Small intestine (tissue), 7 donors: ENCODE data around the gene DDT. TPM values are rescaled to one million over a fixed set of nuclear protein-coding genes. Genes with fewer than 3 reads are reported as not detected.

Experiments used
- DNase-seq, 2 donors: peaks; one replicate each; pipeline versions ENCODE4 v3.0.0 to v3.0.0-alpha.2; 2013
- FAIRE-seq: peaks from 2 replicates; lab custom pipeline; 2012; peaks lifted over from hg19 to GRCh38; lab: Jason Lieb, UNC
- H3K27ac ChIP-seq, 3 donors: one replicate each; pipeline ENCODE4 v1.5.1; 2013; ENCODE audit warnings: low read length in 2 of 3, mild to moderate bottlenecking in 2 of 3, control low read depth in 1 of 3, inconsistent platforms in 1 of 3, low read depth in 1 of 3, moderate library complexity in 1 of 3
- H3K27me3 ChIP-seq, 3 donors: one replicate each; pipeline ENCODE4 v1.6.1; 2013; ENCODE audit warnings: low read length in 3 of 3, inconsistent platforms in 1 of 3; ENCODE audit not compliant: control insufficient read depth in 3 of 3, insufficient read depth in 3 of 3
- H3K36me3 ChIP-seq, 3 donors: one replicate each; pipeline ENCODE4 v1.6.1; 2013; ENCODE audit warnings: low read length in 3 of 3, inconsistent platforms in 1 of 3, low read depth in 1 of 3, mild to moderate bottlenecking in 1 of 3, moderate library complexity in 1 of 3; ENCODE audit not compliant: control insufficient read depth in 3 of 3, insufficient read depth in 2 of 3
- H3K4me1 ChIP-seq, 3 donors: one replicate each; pipeline ENCODE4 v1.6.1; 2013; ENCODE audit warnings: low read length in 2 of 3, inconsistent platforms in 1 of 3, low read depth in 1 of 3, mild to moderate bottlenecking in 1 of 3, moderate library complexity in 1 of 3; ENCODE audit not compliant: control insufficient read depth in 3 of 3, insufficient read depth in 2 of 3
- H3K4me3 ChIP-seq, 3 donors: one replicate each; pipeline ENCODE4 v1.5.1; 2013; ENCODE audit warnings: low read length in 3 of 3, control low read depth in 1 of 3, inconsistent platforms in 1 of 3, low read depth in 1 of 3, mild to moderate bottlenecking in 1 of 3, moderate library complexity in 1 of 3
- H3K9me3 ChIP-seq, 2 donors: one replicate each; pipeline ENCODE4 v1.6.1; 2013; ENCODE audit warnings: low read depth in 1 of 2, low read length in 1 of 2; ENCODE audit not compliant: control insufficient read depth in 2 of 2, insufficient read depth in 1 of 2
- WGBS, 3 donors: extraction: QIAGEN DNeasy Blood & Tissue Kit; methylation state at CpG; one replicate each; pipeline ENCODE4 v1.1.7; 2013; 5-methylcytosine and 5-hydroxymethylcytosine counted together
- polyA plus RNA-seq, 4 donors: library from polyadenylated mRNA; stranded (reverse) in 3 of 4; unstranded in 1 of 4; fragments of 200-250 nt in 3 of 4; fragments of 120-200 nt in 1 of 4; gene quantifications; one replicate each; pipeline versions ENCODE4 v1.2.1 to v1.2.3, GENCODE V29; 2013
- donor health status: healthy with polysubstance abuse.
- donor health status: control.
- donor health status: control.
- donor health status: Bipolar disorder and iron deficiency.
- donor health status: healthy.

DDT gene
- polyA plus RNA-seq, 4 donors = 144 to 876 (median 451) TPM

GRCh38 chr22:24008381-24009226, 34.4 kb upstream of the DDT start:
- Histone ChIP-seq H3K4me3 (no peak overlapping the region), H3K36me3 (no peaks in the 10 kb centered on the region), H3K4me1 (peaks cover 0 to 26% (median 2%) of the 10 kb centered on the region in 3 donors), H3K27me3 (no peaks in the 10 kb centered on the region), H3K27ac (peak overlapping the region in 1 of 3 donors; percentile 10), H3K9me3 (peaks cover 0 to 2% of the 10 kb centered on the region in 2 donors)
- DNase-seq (no peak), FAIRE-seq (no peak)
- 61 to 74% (median 70%) methylated on average over 6 of the region's 6 CpGs for WGBS, 3 donors

GRCh38 chr22:24008022-24008283, 33.7 kb upstream of the DDT start:
- H3K4me3 ChIP-seq = no peak overlapping the region
- peaks cover 0 to 26% (median 2%) of the 10 kb centered on the region in 3 donors for H3K4me1 ChIP-seq
- DNase-seq (no peak), FAIRE-seq (no peak)
- H3K9me3 ChIP-seq = peaks cover 0 to 2% of the 10 kb centered on the region in 2 donors
- no peak overlapping the region for H3K27ac ChIP-seq
- H3K27me3 ChIP-seq = no peaks in the 10 kb centered on the region
- 73 to 100% (median 87%) methylated on average over 1 of the region's 1 CpG for WGBS, 3 donors
- no peaks in the 10 kb centered on the region for H3K36me3 ChIP-seq

DNA sequence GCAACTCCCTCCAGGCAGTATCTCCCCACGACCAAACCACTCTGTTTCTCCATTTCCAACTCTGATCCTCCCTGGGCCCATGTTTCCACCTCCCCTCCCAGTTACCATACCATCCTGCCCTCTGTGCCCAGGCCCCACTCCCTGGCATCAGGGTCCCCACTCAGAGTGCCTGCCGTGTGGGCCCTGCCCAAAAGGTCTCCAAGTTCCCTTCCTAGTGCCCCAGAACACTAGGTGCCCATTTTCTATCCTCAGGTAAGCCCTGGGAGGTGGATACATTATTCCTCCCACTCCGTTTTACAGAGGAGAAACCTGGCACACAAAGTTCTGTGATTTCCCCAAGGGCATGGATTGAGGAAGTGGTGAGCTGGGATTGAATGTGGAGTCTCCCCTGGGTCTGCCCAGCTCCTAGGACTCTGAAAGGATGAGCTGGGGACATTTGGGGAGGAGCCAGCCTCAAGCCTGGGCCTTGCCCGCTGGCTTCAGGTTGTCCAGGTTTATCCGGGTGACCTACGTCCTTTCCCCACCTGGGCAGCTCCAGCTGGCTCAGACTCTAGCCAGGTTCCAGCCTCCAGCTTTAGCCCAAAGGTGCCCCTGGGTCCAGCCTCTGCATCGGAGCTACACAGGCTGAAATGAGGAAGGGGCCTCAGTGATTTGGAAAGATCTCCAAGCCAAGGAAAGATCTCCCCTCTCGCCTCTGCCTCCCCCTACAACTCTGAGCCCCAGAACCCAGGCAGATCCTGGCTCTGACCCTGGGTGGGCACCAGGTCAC, 33.2 kb upstream of the DDT start:
- Histone ChIP-seq H3K36me3 (no peaks in the 10 kb centered on the region), H3K27me3 (no peaks in the 10 kb centered on the region), H3K9me3 (peaks cover 0 to 2% of the 10 kb centered on the region in 2 donors), H3K4me1 (peaks cover 0 to 25% (median 2%) of the 10 kb centered on the region in 3 donors), H3K4me3 (no peak overlapping the region), H3K27ac (no peak overlapping the region)
- WGBS, 3 donors = 79 to 86% (median 84%) methylated on average over 8 of the region's 8 CpGs
- DNase-seq = no peak
- no peak for FAIRE-seq

DNA sequence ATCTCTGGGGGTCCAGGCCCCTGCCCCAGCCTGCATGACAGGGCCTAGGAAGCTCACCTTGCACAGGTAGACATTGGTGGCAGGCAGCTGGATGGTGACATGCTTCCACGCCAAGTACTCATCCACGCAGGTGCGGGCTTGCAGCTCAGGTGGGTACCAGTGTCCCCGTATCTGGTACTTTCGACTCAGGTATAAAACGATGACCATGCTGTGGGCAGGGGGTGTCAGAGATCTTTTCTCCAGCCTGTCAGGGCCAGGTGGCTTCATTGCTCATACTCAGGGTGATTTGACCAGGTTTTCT, 32.6 kb upstream of the DDT start:
- H3K4me1 ChIP-seq = peaks cover 0 to 21% (median 2%) of the 10 kb centered on the region in 3 donors
- DNase-seq (no peak), FAIRE-seq (no peak)
- peaks cover 0 to 2% of the 10 kb centered on the region in 2 donors for H3K9me3 ChIP-seq
- no peaks in the 10 kb centered on the region for H3K36me3 ChIP-seq
- 84 to 95% (median 92%) methylated on average over 6 of the region's 6 CpGs for WGBS, 3 donors
- H3K4me3 ChIP-seq = no peak overlapping the region
- H3K27me3 ChIP-seq = no peaks in the 10 kb centered on the region
- no peak overlapping the region for H3K27ac ChIP-seq

DNA sequence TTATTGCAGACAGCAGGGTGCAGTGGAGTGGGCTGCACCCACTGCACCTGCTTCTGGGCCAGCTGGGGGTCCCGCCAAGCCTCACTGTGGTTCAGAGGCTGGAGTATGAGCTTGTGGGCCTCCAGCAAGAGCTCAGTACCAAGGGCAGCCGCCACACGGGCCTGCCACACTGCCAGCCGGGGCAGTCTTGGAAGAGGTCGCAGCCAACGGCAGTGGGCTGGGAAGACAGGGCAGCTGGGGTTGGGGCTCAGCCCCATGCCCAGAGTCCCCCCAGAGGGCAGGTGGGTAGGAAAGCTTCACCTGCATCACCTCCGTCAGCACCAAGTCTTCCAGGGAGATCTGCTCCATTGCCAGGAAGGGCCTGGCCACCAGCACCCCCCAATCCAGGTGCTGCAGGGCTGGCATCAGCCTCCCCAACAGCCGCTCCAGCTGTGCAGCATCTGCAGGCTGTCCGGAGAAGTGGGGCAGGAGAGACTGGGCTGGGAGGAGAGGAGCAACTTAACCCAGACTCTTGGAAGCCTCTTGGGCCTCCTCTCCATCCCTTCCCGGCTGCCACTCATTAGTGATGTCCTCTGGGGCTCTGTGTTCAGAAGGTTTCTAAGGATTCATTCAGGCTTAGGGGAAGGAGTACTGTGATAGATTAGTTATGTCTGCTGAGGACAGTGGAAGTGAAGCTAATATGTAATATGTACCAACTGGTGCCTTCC, 32.1 kb upstream of the DDT start:
- H3K36me3 ChIP-seq = no peaks in the 10 kb centered on the region
- H3K4me3 ChIP-seq = no peak overlapping the region
- H3K4me1 ChIP-seq = peaks cover 0 to 21% (median 2%) of the 10 kb centered on the region in 3 donors
- H3K9me3 ChIP-seq = peaks cover 0 to 2% of the 10 kb centered on the region in 2 donors
- no peak for FAIRE-seq
- WGBS, 3 donors = 76 to 95% (median 81%) methylated on average over 10 of the region's 10 CpGs
- no peak for DNase-seq
- H3K27me3 ChIP-seq = no peaks in the 10 kb centered on the region
- no peak overlapping the region for H3K27ac ChIP-seq

DNA sequence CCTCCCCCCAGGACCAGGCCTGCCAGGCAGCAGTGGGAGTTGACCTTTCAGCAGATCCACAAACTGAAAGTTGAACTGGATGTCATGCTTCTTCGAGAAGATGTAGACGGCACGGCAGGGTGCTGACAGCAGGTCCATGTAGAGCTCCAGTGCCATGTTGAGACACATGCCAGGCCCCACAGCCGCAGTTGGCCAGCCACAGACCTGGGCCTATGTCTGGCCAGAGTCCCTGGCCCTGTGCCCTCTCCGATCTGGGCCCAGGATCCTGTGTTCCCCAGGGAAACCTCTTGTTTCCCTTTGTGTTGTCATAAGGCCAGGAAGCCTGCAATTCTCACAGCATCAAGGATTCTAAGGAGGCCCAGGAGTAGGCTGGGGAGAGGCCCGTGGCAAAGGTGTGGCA, 31.0 kb upstream of the DDT start, which contains the start of gene GSTT4:
Gene GSTT4 (minus strand): TSS at position 253 of the 400 bp plus-strand sequence. CDS start 97 bp downstream, at position 156.
- no peaks in the 10 kb centered on the region for H3K36me3 ChIP-seq
- H3K27me3 ChIP-seq = no peaks in the 10 kb centered on the region
- 81 to 85% (median 82%) methylated on average over 6 of the region's 6 CpGs for WGBS, 3 donors
- H3K4me3 ChIP-seq = no peak within 1 kb of the TSS
- DNase-seq (no peak), FAIRE-seq (no peak)
- no peak within 1 kb of the TSS for H3K27ac ChIP-seq
- H3K9me3 ChIP-seq = peaks cover 0 to 2% of the 10 kb centered on the region in 2 donors
- H3K4me1 ChIP-seq = peaks cover 0 to 17% (median 2%) of the 10 kb centered on the region in 3 donors

GRCh38 chr22:24003887-24004286, 29.6 kb upstream of the DDT start:
- H3K9me3 ChIP-seq = no peaks in the 10 kb centered on the region
- no peak for FAIRE-seq
- H3K4me3 ChIP-seq = no peak overlapping the region
- H3K27ac ChIP-seq = no peak overlapping the region
- H3K4me1 ChIP-seq = peaks cover 0 to 11% (median 2%) of the 10 kb centered on the region in 3 donors
- DNase-seq = no peak
- 76 to 85% (median 85%) methylated on average over 9 of the region's 9 CpGs for WGBS, 3 donors
- no peaks in the 10 kb centered on the region for H3K27me3 ChIP-seq
- no peaks in the 10 kb centered on the region for H3K36me3 ChIP-seq

DNA sequence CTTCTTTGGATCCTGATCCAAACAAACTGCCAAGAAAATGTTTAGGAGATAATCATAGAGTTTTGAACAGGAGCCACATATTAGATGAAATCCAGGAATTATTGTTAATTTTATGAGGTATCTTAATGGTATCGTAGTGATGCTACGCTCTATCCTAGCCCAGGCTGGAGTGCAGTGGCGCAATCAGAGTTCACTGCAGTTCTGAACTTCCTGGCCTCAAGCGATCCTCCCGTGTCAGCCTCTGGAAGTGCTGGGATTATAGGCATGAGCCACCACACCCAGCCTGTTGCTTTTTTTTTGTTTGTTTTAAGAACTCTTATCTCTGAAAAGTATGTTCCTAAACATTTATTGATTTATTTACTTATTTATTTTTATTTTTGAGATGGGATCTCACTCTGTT, 28.6 kb upstream of the DDT start:
- 64 to 78% (median 66%) methylated on average over 5 of the region's 5 CpGs for WGBS, 3 donors
- DNase-seq (no peak), FAIRE-seq (no peak)
- Histone ChIP-seq H3K36me3 (no peaks in the 10 kb centered on the region), H3K4me3 (no peak overlapping the region), H3K27ac (no peak overlapping the region), H3K9me3 (no peaks in the 10 kb centered on the region), H3K4me1 (peaks cover 0 to under 1% (median 0%) of the 10 kb centered on the region in 3 donors), H3K27me3 (no peaks in the 10 kb centered on the region)
